Smooth muscle cell (in vitro differentiated cells): ENCODE data around the gene TTC7B. TPM values are rescaled to one million over a fixed set of nuclear protein-coding genes. Genes with fewer than 3 reads are reported as not detected.

Experiments used
- DNase-seq: peaks from one replicate; lab custom pipeline; 2025; ENCODE audit not compliant: unreplicated experiment; lab: John Stamatoyannopoulos, UW
- H2AFZ ChIP-seq: fragments of 200-600 bp; sonication (generic); 2 replicates; pipeline ENCODE4 v1.6.0; 2016; ENCODE audit warnings: antibody characterized with exemption, low read depth, mild to moderate bottlenecking
- H3F3A ChIP-seq: fragments of 200-600 bp; sonication (generic); 2 replicates; pipeline ENCODE4 v1.6.0; 2017; ENCODE audit warnings: antibody characterized with exemption, low read depth
- H3K27ac ChIP-seq: fragments of 200-600 bp; sonication (generic); 2 replicates; pipeline ENCODE4 v1.5.1; 2016; ENCODE audit warnings: low read depth, mild to moderate bottlenecking
- H3K27me3 ChIP-seq: fragments of 200-600 bp; sonication (generic); 2 replicates; pipeline ENCODE4 v1.6.1; 2016; ENCODE audit warnings: low read depth, mild to moderate bottlenecking
- H3K36me3 ChIP-seq: fragments of 200-600 bp; sonication (generic); 2 replicates; pipeline ENCODE4 v1.5.1; 2016; ENCODE audit warnings: low read depth
- H3K4me1 ChIP-seq: fragments of 200-600 bp; sonication (generic); 2 replicates; pipeline ENCODE4 v1.5.1; 2016; ENCODE audit warnings: low read depth
- H3K4me2 ChIP-seq: fragments of 200-600 bp; sonication (generic); 2 replicates; pipeline ENCODE4 v1.6.0; 2016; ENCODE audit warnings: mild to moderate bottlenecking
- H3K4me3 ChIP-seq: fragments of 200-600 bp; sonication (generic); 2 replicates; pipeline ENCODE4 v1.5.1; 2016; ENCODE audit warnings: mild to moderate bottlenecking
- H3K79me2 ChIP-seq: fragments of 200-600 bp; sonication (generic); 2 replicates; pipeline ENCODE4 v1.6.0; 2016; ENCODE audit warnings: low read depth, mild to moderate bottlenecking
- H3K9ac ChIP-seq: fragments of 200-600 bp; sonication (generic); 2 replicates; pipeline ENCODE4 v1.6.0; 2016; ENCODE audit warnings: low read depth
- H3K9me3 ChIP-seq: fragments of 200-600 bp; sonication (generic); replicated peaks from 2 replicates; pipeline ENCODE4 v1.5.1; 2016; ENCODE audit warnings: low read depth
- H4K20me1 ChIP-seq: fragments of 200-600 bp; sonication (generic); 2 replicates; pipeline ENCODE4 v1.6.0; 2016; ENCODE audit warnings: low read depth
- CTCF ChIP-seq: fragments of 200-600 bp; sonication (generic); IDR thresholded peaks from 2 replicates; pipeline ENCODE4 v1.5.1; 2017; ENCODE audit warnings: borderline replicate concordance, mild to moderate bottlenecking, antibody characterized with exemption; ENCODE audit not compliant: insufficient read depth, poor library complexity, severe bottlenecking
- WGBS: methylation state at CpG from one replicate; pipeline ENCODE4 v1.1.7; 2016; ENCODE audit warnings: low lambda C conversion rate; 5-methylcytosine and 5-hydroxymethylcytosine counted together
- polyA plus RNA-seq: library from polyadenylated mRNA; unstranded; fragments of >200 nt; fragmentation: Nextera tagmentation; extraction: Ambion mirVana; gene quantifications from 2 replicates; pipeline ENCODE4 v1.2.1, GENCODE V29; 2016
- total RNA-seq: library from RNA; depleted of rRNA; stranded (reverse); fragments of >200 nt; gene quantifications from 2 replicates; pipeline ENCODE4 v1.2.3, GENCODE V29; 2014

TTC7B gene
- total and polyA plus RNA-seq, 2 experiments from 2014 or later, result 22.1 to 54.1 TPM

- no peak for DNase-seq
- H3K27me3 ChIP-seq, result no peaks in the 10 kb centered on the region
- H3K9ac ChIP-seq, result peak overlapping the region; percentile 58
- peak overlapping the region; percentile 78 for H3K4me2 ChIP-seq
- TF ChIP-seq CTCF, result no peak
- peak overlapping the region; percentile 85 for H3K27ac ChIP-seq
- H3K4me1 ChIP-seq, result peaks cover 11% of the 10 kb centered on the region
- H4K20me1 ChIP-seq, result no peaks in the 10 kb centered on the region
- H3K79me2 ChIP-seq, result no peaks in the 10 kb centered on the region
- WGBS, result 19% methylated on average over 3 of the region's 3 CpGs
- H3K36me3 ChIP-seq, result no peaks in the 10 kb centered on the region
- H2AFZ ChIP-seq, result peak overlapping the region; percentile 58
- no peaks in the 10 kb centered on the region for H3F3A ChIP-seq
- H3K9me3 ChIP-seq, result no peaks in the 10 kb centered on the region
- peak overlapping the region; percentile 4 for H3K4me3 ChIP-seq
These were observed 34.3 kb upstream of the TTC7B start for GRCh38 chr14:90850487-90850886.

GRCh38 chr14:90849787-90850444, 33.7 kb upstream of the TTC7B start:
- DNase-seq, result no peak
- Histone ChIP-seq H3F3A (no peaks in the 10 kb centered on the region), H3K27ac (peak overlapping the region; percentile 85), H3K9ac (no peak overlapping the region), H3K9me3 (no peaks in the 10 kb centered on the region), H2AFZ (no peak overlapping the region), H3K79me2 (no peaks in the 10 kb centered on the region), H3K4me2 (no peak overlapping the region), H3K4me3 (no peak overlapping the region), H3K4me1 (peaks cover 11% of the 10 kb centered on the region), H4K20me1 (no peaks in the 10 kb centered on the region), H3K36me3 (no peaks in the 10 kb centered on the region), H3K27me3 (no peaks in the 10 kb centered on the region)
- 80% methylated on average over 7 of the region's 7 CpGs for WGBS
- no peak for TF ChIP-seq CTCF

GRCh38 chr14:90848944-90849731, 32.9 kb upstream of the TTC7B start:
- DNase-seq, result no peak

More at GRCh38 chr14:90848944-90849731, 32.9 kb upstream of the TTC7B start:
- H3K4me3 ChIP-seq, result no peak overlapping the region
- no peaks in the 10 kb centered on the region for H3F3A ChIP-seq
- H3K27ac ChIP-seq, result no peak overlapping the region
- H3K4me1 ChIP-seq, result peaks cover 11% of the 10 kb centered on the region
- H3K9me3 ChIP-seq, result no peaks in the 10 kb centered on the region
- WGBS, result 73% methylated on average over 17 of the region's 17 CpGs
- no peaks in the 10 kb centered on the region for H3K27me3 ChIP-seq
- no peaks in the 10 kb centered on the region for H3K79me2 ChIP-seq
- no peak overlapping the region for H3K9ac ChIP-seq
- no peaks in the 10 kb centered on the region for H3K36me3 ChIP-seq
- no peak overlapping the region for H2AFZ ChIP-seq
- H4K20me1 ChIP-seq, result no peaks in the 10 kb centered on the region
- no peak overlapping the region for H3K4me2 ChIP-seq
- no peak for TF ChIP-seq CTCF
